ENCODE data around the gene ARID4B. TPM values are rescaled to one million over a fixed set of nuclear protein-coding genes. Genes with fewer than 3 reads are reported as not detected.

ARID4B gene
- total RNA-seq, 1 experiment from 2014 or later, result 34.0 TPM

GRCh38 chr1:235286667-235287066 is 41.3 kb downstream of the ARID4B start:
- no peak overlapping the region for H2BK120ac ChIP-seq (ENCODE audit: low read depth, low read length, poor library complexity, severe bottlenecking)
- H3T11ph ChIP-seq (ENCODE audit: low read length), result no peak overlapping the region
- peaks cover 0 to 3% (median 0%) of the 10 kb centered on the region in 3 experiments; a peak in 3 of 7 replicates for H3K36me3 Mint-ChIP-seq (ENCODE audit: insufficient read depth in 1 of 3, low read depth in 3 of 3)
- no peak overlapping the region for H3K4ac ChIP-seq (ENCODE audit: low read depth, low read length)
- H3K9ac ChIP-seq (ENCODE audit: extremely low read depth, insufficient read length, low read length), result no peak overlapping the region
- no peaks in the 10 kb centered on the region for H3K9me3 Mint-ChIP-seq
- no peak overlapping the region for H2BK15ac ChIP-seq (ENCODE audit: low read depth, low read length)
- no peak overlapping the region for H4K8ac ChIP-seq (replicated peaks; ENCODE audit: insufficient read length, low read depth, low read length)
- H4K20me1 ChIP-seq (ENCODE audit: control insufficient read depth, insufficient read depth, insufficient read length), result no peaks in the 10 kb centered on the region
- H2BK20ac ChIP-seq (ENCODE audit: low read depth, low read length, poor library complexity, severe bottlenecking), result no peak overlapping the region
- H3K23ac ChIP-seq (ENCODE audit: insufficient read length, low read depth, low read length), result no peak overlapping the region
- no CpG with 5 or more reads among the region's 1 CpG for WGBS (ENCODE audit: extremely low coverage, insufficient read length, low lambda C conversion rate)
- no peak overlapping the region for H2AFZ ChIP-seq (ENCODE audit: low read length)
- no peak overlapping the region for H2BK12ac ChIP-seq (ENCODE audit: insufficient read length, low read depth, low read length)
- no peak overlapping the region for H2BK5ac ChIP-seq (ENCODE audit: insufficient read length, low read length)
- H3K23me2 ChIP-seq (ENCODE audit: insufficient read length, low read depth, low read length, poor library complexity, severe bottlenecking), result no peaks in the 10 kb centered on the region
- H3K27me3 ChIP-seq (ENCODE audit: insufficient read depth, low read length), result no peaks in the 10 kb centered on the region
- H3K9me3 ChIP-seq (ENCODE audit: control insufficient read depth, low read depth, low read length), result no peaks in the 10 kb centered on the region
- H4K91ac ChIP-seq (ENCODE audit: insufficient read length, low read depth, low read length), result no peak overlapping the region
- no peak overlapping the region for H3K27ac ChIP-seq (ENCODE audit: insufficient read length, low read depth, low read length)
- no peak overlapping the region for H3K4me3 Mint-ChIP-seq
- H3K79me2 ChIP-seq (ENCODE audit: insufficient read depth, low read length), result peaks cover 36% of the 10 kb centered on the region; the same call in 1 of the 2 replicates
- no peak overlapping the region for H3K14ac ChIP-seq (ENCODE audit: insufficient read depth, low read length)
- H3K4me2 ChIP-seq (ENCODE audit: insufficient read depth, insufficient read length, low read length), result no peak overlapping the region
- H3K56ac ChIP-seq (ENCODE audit: insufficient read length, low read depth, low read length), result no peak overlapping the region
- peak overlapping the region in 1 of 3 experiments; percentile 82; a peak in 3 of 7 replicates for H3K27ac Mint-ChIP-seq
- no peak for DNase-seq
- peaks cover 38 to 40% of the 10 kb centered on the region in 2 experiments for H3K4me1 Mint-ChIP-seq
- 0 out of 2 replicates have a peak, but pooled peaks cover 4% of the 10 kb centered on the region for H3K4me1 ChIP-seq (ENCODE audit: insufficient read depth, low read length)
- no peak for TF ChIP-seq CTCF (conservative IDR thresholded peaks at IDR 0.05)
- no peak overlapping the region for H2AK5ac ChIP-seq (ENCODE audit: insufficient read length, low read length)
- H3K27me3 Mint-ChIP-seq (ENCODE audit: low read depth), result no peaks in the 10 kb centered on the region
- H3K18ac ChIP-seq (ENCODE audit: insufficient read length, low read depth, low read length), result no peak overlapping the region
- H4K5ac ChIP-seq (ENCODE audit: insufficient read length, low read depth, low read length), result no peak overlapping the region
- H3K79me1 ChIP-seq (ENCODE audit: insufficient read depth, low read depth, low read length, poor library complexity, severe bottlenecking), result no peaks in the 10 kb centered on the region

Measured in H9 (cell line).